SK-N-MC (cell line): ENCODE data around the gene DLD.

ENCODE experiments used
- EZH2 ChIP-seq: fragments of 200-600 bp; sonication (generic); IDR thresholded peaks from one replicate; pipeline ENCODE4 v1.6.1; 2017; ENCODE audit warnings: antibody characterized with exemption
- FOXP2 ChIP-seq: optimal IDR thresholded peaks from 2 replicates; pipeline ENCODE3; 2011; ENCODE audit warnings: mild to moderate bottlenecking, moderate library complexity; ENCODE audit not compliant: insufficient read depth; ENCODE audit errors: extremely low read length, control extremely low read depth
- POLR2AphosphoS5 ChIP-seq: IDR thresholded peaks from 2 replicates; pipeline ENCODE4 v1.6.1; 2012; ENCODE audit warnings: mild to moderate bottlenecking, low read depth, low read length, borderline replicate concordance

GRCh38 chr7:107854989-107855388 lies 36.0 kb upstream of the DLD start:
- TF ChIP-seq EZH2, result no peak
- TF ChIP-seq POLR2AphosphoS5, result no peak
- no peak for TF ChIP-seq FOXP2
